ENCODE results near the gene TBX10.
"Not testable (repeated sequence)": the region's sequence is repeated elsewhere in the genome, so short reads cannot be mapped to it uniquely, and the experiment has no call there.

The TBX10 gene

GRCh38 chr11:67663532-67664212 lies 24.1 kb upstream of the TBX10 start:
- DNase-seq, result no peak

GRCh38 chr11:67662835-67663531 lies 23.4 kb upstream of the TBX10 start:
- DNase-seq, result no peak

DNA sequence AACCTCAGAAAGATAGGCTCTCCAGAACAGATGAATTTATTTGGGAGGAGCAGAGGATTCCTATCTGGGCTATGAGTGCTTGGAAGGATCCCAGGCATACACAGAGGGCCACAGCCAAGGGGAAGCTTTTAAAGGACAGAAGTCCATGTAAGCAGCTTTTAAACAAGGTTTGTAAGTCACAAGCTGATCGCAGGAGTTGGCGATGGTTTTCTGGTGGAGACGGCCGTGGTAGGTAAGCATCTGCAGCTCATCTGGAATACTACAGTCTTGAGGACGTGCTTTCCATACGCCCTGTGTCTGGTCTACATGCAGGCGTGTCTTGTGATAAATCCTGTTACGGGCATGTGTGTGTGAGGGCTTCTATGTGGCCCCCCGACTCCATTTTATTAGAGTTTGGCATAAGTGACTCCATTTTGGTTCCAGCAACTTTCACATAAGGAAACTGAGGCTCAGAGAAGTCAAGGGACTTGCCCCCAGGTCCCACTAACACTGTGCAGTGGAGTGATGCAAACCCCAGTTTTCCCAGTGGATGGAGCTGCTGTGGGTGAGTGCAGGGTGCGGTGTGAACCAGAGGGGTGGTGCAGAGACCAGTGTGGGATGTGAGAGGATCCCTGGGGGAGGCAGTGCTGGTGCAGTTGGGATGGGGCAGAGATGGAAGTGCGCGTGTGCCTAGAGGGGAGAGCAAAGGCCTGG lies 22.7 kb upstream of the TBX10 start:
- no peak for DNase-seq

DNA sequence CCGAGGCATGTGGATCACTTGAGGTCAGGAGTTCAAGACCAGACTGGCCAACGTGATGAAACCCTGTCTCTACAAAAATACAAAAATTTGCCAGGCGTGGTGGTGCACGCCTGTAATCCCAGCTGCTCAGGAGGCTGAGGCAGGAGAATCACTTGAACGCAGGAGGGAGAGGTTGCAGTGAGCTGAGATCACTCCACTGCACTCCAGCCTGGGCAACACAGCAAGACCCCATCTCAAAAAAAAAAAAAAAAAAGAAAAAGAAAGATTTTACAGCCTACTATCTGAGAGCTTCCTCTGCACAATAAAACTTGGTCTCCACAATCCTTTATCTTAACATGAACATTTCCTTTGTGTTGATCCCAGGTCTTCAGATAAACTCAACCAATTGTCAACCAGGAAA lies 21.2 kb upstream of the TBX10 start:
- DNase-seq, result not testable (repeated sequence)

DNA sequence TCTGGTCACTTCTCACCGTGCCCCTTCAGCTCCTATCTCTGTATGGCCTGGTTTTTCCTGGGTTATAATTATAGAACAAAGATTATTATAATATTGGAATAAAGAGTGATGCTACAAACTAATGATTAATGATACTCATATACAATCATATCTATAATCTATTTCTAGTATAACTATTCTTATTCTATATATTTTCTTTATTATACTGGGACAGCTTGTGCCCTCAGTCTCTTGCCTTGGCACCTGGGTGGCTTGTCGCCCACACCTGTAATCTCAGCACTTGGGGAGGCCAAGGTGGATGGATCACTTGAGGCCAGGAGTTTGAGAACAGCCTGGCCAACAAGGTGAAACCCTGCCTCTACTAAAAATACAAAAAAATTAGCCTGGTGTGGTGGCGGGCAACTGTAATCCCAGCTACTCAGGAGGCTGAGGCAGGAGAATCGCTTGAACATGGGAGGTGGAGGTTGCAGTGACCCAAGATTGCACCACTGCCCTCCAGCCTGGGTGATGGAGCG lies 20.1 kb upstream of the TBX10 start:
- DNase-seq, result not testable (repeated sequence)

- DNase-seq, result no peak
These were observed 17.7 kb upstream of the TBX10 start for GRCh38 chr11:67657300-67657699.

DNA sequence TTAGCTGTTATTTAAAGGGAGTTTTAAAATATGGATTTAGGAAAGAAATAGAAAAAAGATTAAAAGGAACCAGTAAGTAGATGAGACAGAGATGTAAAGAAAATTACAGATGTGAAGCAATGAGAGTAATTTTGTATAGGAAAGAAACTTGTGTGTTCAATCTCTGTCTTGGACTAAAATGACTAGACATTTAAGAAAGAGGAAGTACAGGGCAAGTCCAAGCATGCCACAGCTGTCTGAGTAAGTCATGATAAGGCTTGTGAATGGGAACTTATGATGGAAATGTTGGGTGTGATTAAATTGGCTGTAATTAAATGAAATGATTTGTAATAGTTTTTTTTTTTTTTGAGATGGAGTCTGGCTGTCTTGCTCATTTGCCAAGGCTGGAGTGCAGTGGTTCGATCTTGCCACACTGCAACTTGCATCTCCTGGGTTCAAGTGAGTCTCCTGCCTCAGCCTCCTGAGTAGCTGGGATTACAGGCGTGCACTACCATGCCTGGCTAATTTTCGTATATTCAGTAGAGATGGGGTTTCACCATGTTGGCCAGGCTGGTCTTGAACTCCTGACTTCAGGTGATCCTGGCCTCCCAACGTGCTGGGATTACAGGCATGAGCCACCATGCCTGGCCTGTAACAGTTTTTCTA lies 16.8 kb upstream of the TBX10 start:
- no peak for DNase-seq

DNA sequence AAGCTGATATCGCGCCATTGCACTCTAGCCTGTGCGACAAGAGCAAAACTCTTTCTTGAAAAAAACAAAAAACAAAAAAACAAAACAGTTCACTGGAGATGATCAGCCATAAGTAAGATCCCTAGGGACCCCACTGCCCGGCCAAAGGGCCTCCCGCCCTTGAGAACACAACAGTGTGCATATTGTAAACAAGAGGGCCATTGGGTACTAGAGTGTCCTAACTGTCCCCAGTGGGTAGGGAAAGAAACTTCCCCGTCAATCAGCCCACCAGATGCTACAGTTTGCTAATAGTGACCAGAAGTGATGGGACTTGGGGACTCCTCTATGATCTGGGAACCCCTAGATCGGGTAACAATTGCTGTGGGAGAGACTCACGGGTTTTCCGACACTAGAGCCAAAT lies 14.7 kb upstream of the TBX10 start:
- DNase-seq, result no peak

DNA sequence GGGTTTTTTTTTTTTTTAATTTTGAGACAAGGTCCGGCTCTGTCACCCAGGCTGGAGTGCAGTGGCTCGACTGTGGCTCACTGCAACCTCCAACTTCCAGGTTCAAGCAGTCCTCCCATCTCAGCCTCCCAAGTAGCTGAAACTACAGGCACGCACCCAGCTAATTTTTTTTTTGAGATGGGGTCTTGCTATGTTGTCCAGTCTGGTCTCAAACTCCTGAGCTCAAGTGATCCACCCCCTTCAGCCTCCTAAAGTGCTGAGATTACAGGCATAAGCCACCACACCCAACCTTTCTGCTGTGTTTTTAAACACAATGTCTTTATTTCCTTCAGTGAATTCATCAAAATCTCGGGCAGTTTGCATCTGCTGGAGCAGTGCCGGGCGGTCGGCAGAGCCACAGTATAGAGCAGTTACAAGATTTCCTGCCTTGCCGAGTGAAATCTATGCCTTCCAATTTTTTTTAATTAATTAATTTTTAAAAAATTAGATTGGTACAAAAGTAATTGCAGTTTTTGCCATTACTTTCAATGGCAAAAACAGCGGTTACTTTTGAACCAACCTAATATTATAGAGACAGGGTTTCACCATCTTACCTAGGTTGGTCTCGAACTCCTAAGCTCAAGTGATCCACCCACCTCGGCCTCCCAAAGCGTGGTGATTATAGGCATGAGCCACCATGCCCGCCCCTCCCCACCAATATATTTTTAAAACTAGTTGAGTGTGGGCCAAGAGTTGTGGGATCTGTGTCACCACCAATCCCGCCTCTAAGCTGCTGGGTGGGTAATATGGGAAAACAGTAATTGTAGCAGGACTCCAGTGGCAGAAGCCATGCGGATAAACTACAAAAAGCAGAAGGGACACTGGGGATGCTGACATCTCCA lies 13.6 kb upstream of the TBX10 start:
- no peak for DNase-seq

DNA sequence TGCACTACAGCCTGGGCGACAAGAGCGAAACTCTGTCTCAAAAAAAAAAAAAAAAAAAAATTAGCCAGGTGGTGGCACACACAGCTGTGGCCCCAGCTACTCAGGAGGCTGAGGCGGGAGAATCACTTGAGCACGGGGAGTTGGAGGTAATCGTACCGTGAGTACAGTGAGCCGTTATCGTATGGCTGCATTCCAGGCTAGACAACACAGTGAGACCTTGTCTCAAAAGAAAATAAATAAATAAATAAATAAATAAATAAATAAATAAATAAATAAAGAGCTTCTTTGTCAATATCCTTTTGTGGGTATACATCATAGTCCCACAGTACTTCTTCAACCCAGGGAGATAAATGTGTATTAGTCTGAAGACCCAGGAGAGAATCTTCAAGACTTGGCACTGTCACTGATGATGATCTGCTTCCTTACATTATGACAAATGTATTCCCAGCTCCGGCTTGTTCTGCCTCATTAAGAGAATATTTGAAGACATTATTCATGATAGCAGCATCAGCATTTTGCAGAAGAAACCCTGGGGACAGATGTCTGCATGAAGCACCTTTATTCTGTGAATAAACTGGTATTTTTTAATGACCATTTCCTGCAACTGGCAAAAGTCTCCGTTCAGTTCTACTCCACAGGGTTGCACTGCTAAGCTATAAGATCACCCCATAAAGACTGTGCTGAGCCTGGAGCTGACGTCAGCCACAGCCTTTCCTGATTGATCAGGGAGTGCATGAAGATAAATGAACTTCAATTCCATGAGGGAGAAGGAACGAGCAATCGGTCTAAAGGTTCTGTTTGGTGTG lies 12.6 kb upstream of the TBX10 start:
- no peak for DNase-seq

GRCh38 chr11:67649634-67650510 lies 10.3 kb upstream of the TBX10 start:
- no peak for DNase-seq

GRCh38 chr11:67648796-67649613 lies 9.4 kb upstream of the TBX10 start:
- no peak for DNase-seq

- peak; percentile 39 for DNase-seq
These were observed 8.7 kb upstream of the TBX10 start for GRCh38 chr11:67648140-67648795.

- DNase-seq, result no peak
These were observed 7.9 kb upstream of the TBX10 start for GRCh38 chr11:67647471-67647870.

- peak; percentile 30 for DNase-seq
These were observed 7.2 kb upstream of the TBX10 start for GRCh38 chr11:67646535-67647336.

GRCh38 chr11:67645521-67646461 lies 6.2 kb upstream of the TBX10 start:
- no peak for DNase-seq

Data from CD4-positive, alpha-beta T cell treated with Interleukin-4 for 4 hours (primary cell).